Keratinocyte (primary cell): ENCODE results near the gene SLC7A14. TPM values are rescaled to one million over a fixed set of nuclear protein-coding genes. Genes with fewer than 3 reads are reported as not detected.

Experiments
- DNase-seq: peaks from one replicate; pipeline ENCODE4 v3.0.0-alpha.2; 2011; ENCODE audit warnings: low read depth, missing footprints, low spot score
- FAIRE-seq: peaks from 2 replicates; lab custom pipeline; 2011; peaks lifted over from hg19 to GRCh38; lab: Jason Lieb, UNC
- H2AFZ ChIP-seq: 2 replicates; pipeline ENCODE4 v1.6.0; 2012; ENCODE audit warnings: low read length, control low read depth, inconsistent platforms; ENCODE audit not compliant: control insufficient read depth
- H3K27ac ChIP-seq: 2 replicates; pipeline ENCODE4 v1.5.1; 2011; ENCODE audit warnings: low read length; ENCODE audit not compliant: control insufficient read depth, insufficient read depth
- H3K27me3 ChIP-seq: 3 replicates; pipeline ENCODE4 v1.6.0; 2011; ENCODE audit warnings: low read length; ENCODE audit not compliant: control insufficient read depth, insufficient read depth; ENCODE audit errors: extremely low read depth
- H3K36me3 ChIP-seq, 2 experiments: 2 replicates in 1 of 2; 3 replicates in 1 of 2; pipeline ENCODE4 v1.5.1; 2011; ENCODE audit warnings: low read length in 2 of 2, mild to moderate bottlenecking in 1 of 2; ENCODE audit not compliant: control insufficient read depth in 2 of 2, insufficient read depth in 2 of 2; ENCODE audit errors: extremely low read depth in 1 of 2
- H3K4me1 ChIP-seq: 3 replicates; pipeline ENCODE4 v1.5.1; 2011; ENCODE audit warnings: low read length; ENCODE audit not compliant: control insufficient read depth, insufficient read depth; ENCODE audit errors: extremely low read depth
- H3K4me2 ChIP-seq: 3 replicates; pipeline ENCODE4 v1.6.0; 2011; ENCODE audit warnings: low read depth, low read length; ENCODE audit not compliant: control insufficient read depth, insufficient read depth; ENCODE audit errors: extremely low read depth
- H3K4me3 ChIP-seq, 3 experiments: fragments of 200-600 bp in 1 of 3; sonication (generic) in 1 of 3; 2 replicates in 2 of 3; 3 replicates in 1 of 3; pipeline ENCODE4 v1.5.1; 2011 to 2016; ENCODE audit warnings: low read length in 3 of 3, mild to moderate bottlenecking in 3 of 3, control low read depth in 2 of 3, inconsistent platforms in 1 of 3, low read depth in 1 of 3, mixed read lengths in 1 of 3, mixed run types in 1 of 3, moderate library complexity in 1 of 3; ENCODE audit not compliant: control insufficient read depth in 2 of 3, insufficient read depth in 2 of 3; ENCODE audit errors: extremely low read depth in 1 of 3
- H3K79me2 ChIP-seq: 2 replicates; pipeline ENCODE4 v1.6.0; 2012; ENCODE audit warnings: low read length; ENCODE audit not compliant: control insufficient read depth, insufficient read depth
- H3K9ac ChIP-seq: 3 replicates; pipeline ENCODE4 v1.6.0; 2011; ENCODE audit warnings: low read length; ENCODE audit not compliant: control insufficient read depth, insufficient read depth; ENCODE audit errors: extremely low read depth
- H3K9me1 ChIP-seq: 3 replicates; pipeline ENCODE4 v1.6.0; 2011; ENCODE audit warnings: low read length; ENCODE audit not compliant: control insufficient read depth, insufficient read depth; ENCODE audit errors: extremely low read depth
- H3K9me3 ChIP-seq: 2 replicates; pipeline ENCODE4 v1.5.1; 2012; ENCODE audit warnings: low read depth, low read length; ENCODE audit not compliant: control insufficient read depth
- H4K20me1 ChIP-seq: 3 replicates; pipeline ENCODE4 v1.6.0; 2011; ENCODE audit warnings: low read length; ENCODE audit not compliant: control insufficient read depth, insufficient read depth; ENCODE audit errors: extremely low read depth
- CTCF ChIP-seq, 3 experiments: IDR thresholded peaks in 1 of 3; conservative IDR thresholded peaks in 1 of 3; optimal IDR thresholded peaks in 1 of 3; 2 replicates in 2 of 3; 3 replicates in 1 of 3; pipeline versions ENCODE3 to v1.5.1; 2011; ENCODE audit warnings: low read length in 3 of 3, mild to moderate bottlenecking in 3 of 3, moderate library complexity in 2 of 3, control low read depth in 1 of 3, inconsistent platforms in 1 of 3; ENCODE audit not compliant: insufficient read depth in 2 of 3; ENCODE audit errors: extremely low read depth in 1 of 3
- EZH2 ChIP-seq: IDR thresholded peaks from one replicate; pipeline ENCODE4 v1.6.1; 2012; ENCODE audit warnings: inconsistent platforms, mild to moderate bottlenecking, low read length, moderate library complexity
- dilution Hi-C: fragments of 300-500 bp; cut with MboI; formaldehyde crosslinking; loops from one replicate; pipeline ENCODE4 v1.7.0; 2020; ENCODE audit warnings: low sequenced_read_pairs; ENCODE audit not compliant: extremely low pct_ligation_motif_present
- polyA plus RNA-seq, 5 experiments: library from polyadenylated mRNA; depleted of rRNA in 3 of 5; stranded (reverse) in 3 of 5; stranded (forward) in 1 of 5; unstranded in 1 of 5; fragments of >200 nt; gene quantifications; 1 replicate in 1 of 5; 2 replicates in 3 of 5; 3 replicates in 1 of 5; pipeline versions ENCODE4 v1.2.1 to v1.2.3, GENCODE V29; 2011 to 2012; ENCODE audit warnings: missing spikeins in 2 of 5, low read depth in 1 of 5, low replicate concordance in 1 of 5

The SLC7A14 gene
- polyA plus RNA-seq, 1 donor (not counting 4 experiments of a cell fraction or from before 2014, with no cell fraction given) = not detected

- Histone ChIP-seq H3K4me3 (no peak overlapping the region), H3K9me1 (no peaks in the 10 kb centered on the region), H3K4me1 (no peaks in the 10 kb centered on the region), H4K20me1 (no peaks in the 10 kb centered on the region), H3K9ac (no peak overlapping the region), H2AFZ (no peak overlapping the region), H3K79me2 (no peaks in the 10 kb centered on the region), H3K4me2 (no peak overlapping the region), H3K36me3 (no peaks in the 10 kb centered on the region), H3K27ac (no peak overlapping the region), H3K27me3 (no peaks in the 10 kb centered on the region), H3K9me3 (no peaks in the 10 kb centered on the region)
- TF ChIP-seq EZH2 (no peak), CTCF (optimal IDR thresholded peaks at IDR 0.05 in 1 of 3, IDR thresholded peaks at IDR 0.05 in 1 of 3, conservative IDR thresholded peaks at IDR 0.05 in 1 of 3; ENCODE audit: extremely low read depth in 1 of 3, insufficient read depth in 2 of 3, low read length in 3 of 3) (no peak)
- DNase-seq (no peak), FAIRE-seq (no peak)
- dilution Hi-C loops = no loop called here
These were observed 21.2 kb downstream of the SLC7A14 start for GRCh38 chr3:170564664-170565063.

GRCh38 chr3:170563712-170564423 lies 22.0 kb downstream of the SLC7A14 start:
- Histone ChIP-seq H4K20me1 (no peaks in the 10 kb centered on the region), H3K27me3 (no peaks in the 10 kb centered on the region), H3K79me2 (no peaks in the 10 kb centered on the region), H3K4me3 (no peak overlapping the region), H3K9ac (no peak overlapping the region), H3K9me3 (no peaks in the 10 kb centered on the region), H3K9me1 (no peaks in the 10 kb centered on the region), H3K4me2 (no peak overlapping the region), H3K4me1 (no peaks in the 10 kb centered on the region), H3K36me3 (no peaks in the 10 kb centered on the region), H3K27ac (no peak overlapping the region), H2AFZ (peak overlapping the region; percentile 26)
- FAIRE-seq (no peak), DNase-seq (no peak)
- dilution Hi-C loops = no loop called here
- TF ChIP-seq EZH2 (no peak), CTCF (optimal IDR thresholded peaks at IDR 0.05 in 1 of 3, IDR thresholded peaks at IDR 0.05 in 1 of 3, conservative IDR thresholded peaks at IDR 0.05 in 1 of 3; ENCODE audit: extremely low read depth in 1 of 3, insufficient read depth in 2 of 3, low read length in 3 of 3) (no peak)
